HEK293T (cell line): ENCODE results near the gene FAM120A.

ENCODE experiments used
- CTBP1 ChIP-seq: fragments of 450-650 bp; IDR thresholded peaks from 2 replicates; pipeline ENCODE4 v1.6.1; 2016; ENCODE audit warnings: borderline replicate concordance
- FOXA1 ChIP-seq: fragments of 450-650 bp; IDR thresholded peaks from 2 replicates; pipeline ENCODE4 v1.6.1; 2016; ENCODE audit warnings: mild to moderate bottlenecking
- FOXM1 ChIP-seq: fragments of 450-650 bp; IDR thresholded peaks from 2 replicates; pipeline ENCODE4 v1.6.1; 2017; ENCODE audit warnings: mild to moderate bottlenecking, borderline replicate concordance

- TF ChIP-seq CTBP1 (no peak), FOXA1 (no peak), FOXM1 (no peak)
Measured at GRCh38 chr9:93568169-93568568, 116.7 kb downstream of the FAM120A start.
